Activated B cell treated with CpG ODN at 0.5 μM for 24 hours (primary cell): ENCODE data around the gene DBNDD2. TPM values are rescaled to one million over a fixed set of nuclear protein-coding genes. Genes with fewer than 3 reads are reported as not detected.

Experiments
- ATAC-seq: fragments of 200-7000 bp; cut with Tn5 transposase; one replicate; pipeline ENCODE4 v1.10.0; 2021; ENCODE audit warnings: low read depth, mild to moderate bottlenecking, moderate library complexity
- CTCF ChIA-PET: fragments of 350-600 bp; sonication (Branson Sonifier 250); formaldehyde crosslinking; loops from one replicate; lab custom pipeline; 2021; ENCODE audit warnings: antibody characterized with exemption; lab: Charles Lee
- POLR2A ChIA-PET: fragments of 350-600 bp; sonication (Branson Sonifier 250); formaldehyde crosslinking; loops from one replicate; lab custom pipeline; 2021; ENCODE audit warnings: antibody characterized with exemption; lab: Charles Lee
- DNase-seq: peaks from one replicate; pipeline ENCODE4 v3.0.0; 2022
- H3K27ac Mint-ChIP-seq: one replicate; pipeline ENCODE4 v1.8.0; 2020; ENCODE audit warnings: mixed read lengths
- H3K27me3 Mint-ChIP-seq: one replicate; pipeline ENCODE4 v1.8.0; 2021; ENCODE audit warnings: mixed read lengths
- H3K36me3 Mint-ChIP-seq: one replicate; pipeline ENCODE4 v1.8.0; 2021; ENCODE audit warnings: low read depth, mixed read lengths
- H3K4me1 Mint-ChIP-seq: one replicate; pipeline ENCODE4 v1.8.0; 2021; ENCODE audit warnings: mixed read lengths
- H3K4me3 Mint-ChIP-seq: one replicate; pipeline ENCODE4 v1.8.0; 2020; ENCODE audit warnings: mild to moderate bottlenecking, mixed read lengths
- H3K9me3 Mint-ChIP-seq: one replicate; pipeline ENCODE4 v1.8.0; 2020; ENCODE audit warnings: mixed read lengths
- intact Hi-C: fragments of 100-400 bp; cut with micrococcal nuclease; formaldehyde crosslinking; loops from one replicate; pipeline ENCODE4 v1.15.1; 2024
- total RNA-seq: library from RNA; stranded (reverse); gene quantifications from 2 replicates; pipeline ENCODE4 v1.2.3, GENCODE V29; 2022
- TF ChIP-seq, protein P1 (sequence below): fragments of 200-600 bp; IDR thresholded peaks from one replicate; pipeline ENCODE4 v1.8.0; 2022; ENCODE audit warnings: antibody characterized with exemption, mild to moderate bottlenecking

Gene DBNDD2
- total RNA-seq, 1 donor from 2014 or later, result 2.7 TPM

DNA sequence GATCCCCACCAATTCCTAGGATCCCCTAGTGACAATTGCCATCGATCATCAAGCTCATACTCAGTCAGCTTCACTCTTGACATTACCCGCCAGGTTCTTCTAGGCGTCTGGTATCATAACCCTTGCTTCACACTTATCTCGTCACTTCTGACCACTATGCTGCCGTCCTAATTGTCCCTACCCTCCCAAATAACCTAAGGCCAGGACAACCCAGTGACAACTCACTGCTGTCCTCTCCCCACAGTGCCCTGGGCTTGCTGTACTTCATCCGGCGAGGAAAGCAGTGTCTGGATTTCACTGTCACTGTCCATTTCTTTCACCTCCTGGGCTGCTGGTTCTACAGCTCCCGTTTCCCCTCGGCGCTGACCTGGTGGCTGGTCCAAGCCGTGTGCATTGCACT is 41.5 kb upstream of the DBNDD2 start:
- Mint-ChIP-seq H3K4me1 (peaks cover 86% of the 10 kb centered on the region), H3K27me3 (no peaks in the 10 kb centered on the region), H3K4me3 (peak overlapping the region; percentile 41), H3K27ac (peak overlapping the region; percentile 86), H3K36me3 (peaks cover 56% of the 10 kb centered on the region), H3K9me3 (no peaks in the 10 kb centered on the region)
- ChIA-PET CTCF (interaction anchor here (0.6 to 22.9 kb wide), 3 partner anchors 68 to 829 kb away, joined by 4 to 534 read pairs (median 9); no protein-coding TSS in a partner anchor), POLR2A (interaction anchor here (3.0 to 6.1 kb wide), 3 partner anchors 50 to 70 kb away, joined by 29 to 74 read pairs (median 41); partner anchors contain the start of gene PIGT)
- DNase-seq (no peak), ATAC-seq (no peak)
- TF ChIP-seq, protein P1, sequence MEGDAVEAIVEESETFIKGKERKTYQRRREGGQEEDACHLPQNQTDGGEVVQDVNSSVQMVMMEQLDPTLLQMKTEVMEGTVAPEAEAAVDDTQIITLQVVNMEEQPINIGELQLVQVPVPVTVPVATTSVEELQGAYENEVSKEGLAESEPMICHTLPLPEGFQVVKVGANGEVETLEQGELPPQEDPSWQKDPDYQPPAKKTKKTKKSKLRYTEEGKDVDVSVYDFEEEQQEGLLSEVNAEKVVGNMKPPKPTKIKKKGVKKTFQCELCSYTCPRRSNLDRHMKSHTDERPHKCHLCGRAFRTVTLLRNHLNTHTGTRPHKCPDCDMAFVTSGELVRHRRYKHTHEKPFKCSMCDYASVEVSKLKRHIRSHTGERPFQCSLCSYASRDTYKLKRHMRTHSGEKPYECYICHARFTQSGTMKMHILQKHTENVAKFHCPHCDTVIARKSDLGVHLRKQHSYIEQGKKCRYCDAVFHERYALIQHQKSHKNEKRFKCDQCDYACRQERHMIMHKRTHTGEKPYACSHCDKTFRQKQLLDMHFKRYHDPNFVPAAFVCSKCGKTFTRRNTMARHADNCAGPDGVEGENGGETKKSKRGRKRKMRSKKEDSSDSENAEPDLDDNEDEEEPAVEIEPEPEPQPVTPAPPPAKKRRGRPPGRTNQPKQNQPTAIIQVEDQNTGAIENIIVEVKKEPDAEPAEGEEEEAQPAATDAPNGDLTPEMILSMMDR, result no peak
- intact Hi-C loops, result loop anchor here (5.0 to 10.0 kb wide), 3 partner anchors 399 to 988 kb away; partner anchors contain the start of gene STK4

DNA sequence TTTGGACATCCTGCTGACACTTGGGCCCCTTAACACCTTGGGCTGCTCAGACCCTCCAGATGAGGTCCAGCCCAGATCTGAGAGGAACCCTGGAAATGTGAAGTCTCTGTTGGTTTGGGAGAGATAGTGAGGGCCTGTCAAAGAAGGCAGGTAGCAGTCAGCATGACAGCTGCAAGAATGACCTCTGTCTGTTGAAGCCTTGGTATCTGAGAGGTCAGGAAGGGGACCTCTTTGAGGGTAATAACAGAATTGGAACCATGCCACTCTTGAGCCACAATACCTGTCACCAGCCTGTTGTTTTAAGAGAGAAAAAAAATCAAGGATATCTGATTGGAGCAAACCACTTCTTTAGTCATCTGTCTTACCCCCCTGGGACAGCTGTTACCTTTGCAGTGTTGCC is 41.0 kb upstream of the DBNDD2 start:
- no peaks in the 10 kb centered on the region for H3K27me3 Mint-ChIP-seq
- H3K27ac Mint-ChIP-seq, result peak overlapping the region; percentile 86
- ATAC-seq, result no peak
- no peaks in the 10 kb centered on the region for H3K9me3 Mint-ChIP-seq
- peaks cover 90% of the 10 kb centered on the region for H3K4me1 Mint-ChIP-seq
- H3K4me3 Mint-ChIP-seq, result peak overlapping the region; percentile 41
- intact Hi-C loops, result loop anchor here (5.0 to 10.0 kb wide), 3 partner anchors 400 to 988 kb away; partner anchors contain the start of gene STK4
- peaks cover 56% of the 10 kb centered on the region for H3K36me3 Mint-ChIP-seq
- no peak for DNase-seq
- ChIA-PET POLR2A (interaction anchor here (1.6 to 6.1 kb wide), 4 partner anchors 39 to 70 kb away, joined by 6 to 41 read pairs (median 21); partner anchors contain the start of gene PIGT), CTCF (interaction anchor here (0.6 to 22.9 kb wide), 3 partner anchors 68 to 828 kb away, joined by 4 to 534 read pairs (median 9); no protein-coding TSS in a partner anchor)
- TF ChIP-seq, protein P1, result no peak

DNA sequence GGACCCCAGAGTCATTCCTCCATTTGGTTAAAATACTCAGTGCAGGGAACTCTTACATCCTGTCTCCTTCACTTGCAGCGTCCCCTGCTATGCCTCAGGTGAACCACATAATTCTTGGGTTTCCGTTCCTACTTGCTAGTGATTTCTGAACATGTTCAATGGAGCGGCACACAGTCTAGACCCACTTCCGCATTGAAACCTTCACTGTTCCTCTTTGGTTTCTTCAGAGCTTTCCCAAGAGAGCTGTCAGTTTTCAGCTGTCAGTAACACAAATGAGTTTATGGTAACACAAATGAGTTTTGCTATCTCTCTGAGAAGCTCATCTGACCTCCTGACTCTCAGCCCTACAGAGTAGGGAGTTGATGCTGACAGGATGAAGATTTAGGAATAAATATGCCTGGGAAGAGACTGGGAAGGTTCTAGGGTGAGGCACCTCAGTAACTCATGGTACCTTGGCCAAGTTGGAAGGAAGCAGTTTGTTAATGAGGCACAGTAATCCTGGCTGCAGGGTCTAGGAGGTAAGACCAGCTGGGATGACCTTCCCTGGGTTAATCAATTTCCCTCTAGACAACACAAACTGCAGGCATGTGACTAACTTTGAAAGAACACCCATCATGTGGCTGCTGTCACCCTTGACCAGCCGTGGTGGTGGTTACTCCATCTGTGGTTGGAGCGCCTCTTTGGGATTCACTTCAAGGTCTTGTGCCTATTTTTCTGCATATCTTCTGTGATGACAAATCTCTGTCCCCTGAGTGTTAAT is 39.7 kb upstream of the DBNDD2 start:
- Mint-ChIP-seq H3K27ac (peak overlapping the region; percentile 86), H3K9me3 (no peaks in the 10 kb centered on the region), H3K27me3 (no peaks in the 10 kb centered on the region), H3K36me3 (peaks cover 50% of the 10 kb centered on the region), H3K4me1 (peaks cover 91% of the 10 kb centered on the region), H3K4me3 (peak overlapping the region; percentile 77)
- DNase-seq, result peak; percentile 52
- ChIA-PET CTCF (interaction anchor here (0.8 to 22.9 kb wide), 7 partner anchors 36 to 403 kb away, joined by 4 to 534 read pairs (median 5); partner anchors contain the start of gene PIGT), POLR2A (interaction anchor here (0.5 to 3.0 kb wide), 10 partner anchors 38 to 716 kb away, joined by 3 to 29 read pairs (median 6); partner anchors contain the start of gene PIGT)
- intact Hi-C loops, result loop anchor here (1.0 to 10.0 kb wide), 6 partner anchors 38 to 986 kb away; partner anchors contain the start of genes PIGT and STK4
- TF ChIP-seq, protein P1, result no peak
- peak; percentile 82 for ATAC-seq

- H3K4me3 Mint-ChIP-seq, result no peak overlapping the region
- peaks cover 35% of the 10 kb centered on the region for H3K36me3 Mint-ChIP-seq
- H3K27ac Mint-ChIP-seq, result no peak overlapping the region
- TF ChIP-seq, protein P1, result no peak
- ChIA-PET POLR2A (interaction anchor here (0.6 to 4.7 kb wide), 3 partner anchors 9 to 66 kb away, joined by 3 to 46 read pairs (median 6); partner anchors contain the start of gene SYS1), CTCF (interaction anchor here (1.3 to 22.9 kb wide), 4 partner anchors 8 to 400 kb away, joined by 3 to 534 read pairs (median 8); partner anchors contain the start of gene SYS1)
- no peaks in the 10 kb centered on the region for H3K27me3 Mint-ChIP-seq
- ATAC-seq, result no peak
- H3K4me1 Mint-ChIP-seq, result peaks cover 82% of the 10 kb centered on the region
- no peak for DNase-seq
- intact Hi-C loops, result no loop called here
- no peaks in the 10 kb centered on the region for H3K9me3 Mint-ChIP-seq
Measured at GRCh38 chr20:45370571-45371160, 37.4 kb upstream of the DBNDD2 start.
